GM12865 (cell line): ENCODE results near the gene UHRF2.
"Not testable (repeated sequence)": the region's sequence is repeated elsewhere in the genome, so short reads cannot be mapped to it uniquely, and the experiment has no call there.

Experiments
- DNase-seq: peaks from one replicate; pipeline ENCODE4 v3.0.0; 2010; ENCODE audit warnings: low read depth
- H3K4me3 ChIP-seq: 2 replicates; pipeline ENCODE4 v1.5.1; 2011; ENCODE audit warnings: mild to moderate bottlenecking, low read depth, low read length, control low read depth
- CTCF ChIP-seq: IDR thresholded peaks from 2 replicates; pipeline ENCODE4 v1.5.1; 2011; ENCODE audit warnings: low read length, control low read depth, low read depth, inconsistent platforms; ENCODE audit not compliant: insufficient read depth; ENCODE audit errors: missing control alignments

UHRF2 gene

GRCh38 chr9:6443661-6444060 lies 30.7 kb downstream of the UHRF2 start:
- H3K4me3 ChIP-seq = no peak overlapping the region
- TF ChIP-seq CTCF = no peak
- DNase-seq = no peak

GRCh38 chr9:6444128-6444527 lies 31.1 kb downstream of the UHRF2 start:
- TF ChIP-seq CTCF = no peak
- H3K4me3 ChIP-seq = no peak overlapping the region
- DNase-seq = no peak

- no peak overlapping the region for H3K4me3 ChIP-seq
- no peak for DNase-seq
- no peak for TF ChIP-seq CTCF
Observed at GRCh38 chr9:6449086-6449485, 36.1 kb downstream of the UHRF2 start.

GRCh38 chr9:6449645-6450044 lies 36.6 kb downstream of the UHRF2 start:
- H3K4me3 ChIP-seq = no peak overlapping the region
- no peak for DNase-seq
- TF ChIP-seq CTCF = no peak

- no peak for TF ChIP-seq CTCF
- H3K4me3 ChIP-seq = no peak overlapping the region
- no peak for DNase-seq
Observed at GRCh38 chr9:6450641-6451375, 37.8 kb downstream of the UHRF2 start.

- DNase-seq, H3K4me3 ChIP-seq: not testable (repeated sequence)
Observed at GRCh38 chr9:6455292-6455691, 42.3 kb downstream of the UHRF2 start.

GRCh38 chr9:6458704-6459103 lies 45.7 kb downstream of the UHRF2 start:
- not testable (repeated sequence) for DNase-seq, H3K4me3 ChIP-seq

- no peak for TF ChIP-seq CTCF
- no peak overlapping the region for H3K4me3 ChIP-seq
- DNase-seq = peak; percentile 30
Observed at GRCh38 chr9:6459718-6460117, 46.7 kb downstream of the UHRF2 start.
